Ishikawa (cell line): ENCODE results near the gene ARCN1.

ENCODE experiments used
- CEBPB ChIP-seq: IDR thresholded peaks from 2 replicates; pipeline ENCODE4 v1.6.1; 2012
- CREB1 ChIP-seq: IDR thresholded peaks from 2 replicates; pipeline ENCODE4 v1.6.1; 2012; ENCODE audit warnings: low read depth
- EGR1 ChIP-seq: IDR thresholded peaks from 2 replicates; pipeline ENCODE4 v1.6.1; 2012
- EP300 ChIP-seq: IDR thresholded peaks from 2 replicates; pipeline ENCODE4 v1.6.1; 2012; ENCODE audit warnings: borderline replicate concordance
- FOXM1 ChIP-seq: IDR thresholded peaks from 2 replicates; pipeline ENCODE4 v1.6.1; 2012; ENCODE audit warnings: low read depth, borderline replicate concordance
- MAX ChIP-seq: IDR thresholded peaks from 2 replicates; pipeline ENCODE4 v1.6.1; 2012
- NFIC ChIP-seq: IDR thresholded peaks from 2 replicates; pipeline ENCODE4 v1.6.1; 2012
- RAD21 ChIP-seq: IDR thresholded peaks from 2 replicates; pipeline ENCODE4 v1.6.1; 2012; ENCODE audit warnings: low read depth
- TAF1 ChIP-seq: IDR thresholded peaks from 2 replicates; pipeline ENCODE4 v1.6.1; 2012; ENCODE audit warnings: low read depth, mild to moderate bottlenecking
- TCF12 ChIP-seq: IDR thresholded peaks from 2 replicates; pipeline ENCODE4 v1.6.1; 2012; ENCODE audit warnings: low read depth
- TEAD4 ChIP-seq: IDR thresholded peaks from 2 replicates; pipeline ENCODE4 v1.6.1; 2012
- YY1 ChIP-seq: IDR thresholded peaks from 2 replicates; pipeline ENCODE4 v1.6.1; 2012; ENCODE audit warnings: low read depth
- ZBTB7A ChIP-seq: IDR thresholded peaks from 2 replicates; pipeline ENCODE4 v1.6.1; 2012; ENCODE audit warnings: low read depth
- TF ChIP-seq, protein P1 (sequence below): IDR thresholded peaks from 2 replicates; pipeline ENCODE4 v1.6.1; 2012
- TF ChIP-seq, protein P2 (sequence below): IDR thresholded peaks from 2 replicates; pipeline ENCODE4 v1.6.1; 2012; ENCODE audit warnings: low read depth, mild to moderate bottlenecking

Gene ARCN1

DNA sequence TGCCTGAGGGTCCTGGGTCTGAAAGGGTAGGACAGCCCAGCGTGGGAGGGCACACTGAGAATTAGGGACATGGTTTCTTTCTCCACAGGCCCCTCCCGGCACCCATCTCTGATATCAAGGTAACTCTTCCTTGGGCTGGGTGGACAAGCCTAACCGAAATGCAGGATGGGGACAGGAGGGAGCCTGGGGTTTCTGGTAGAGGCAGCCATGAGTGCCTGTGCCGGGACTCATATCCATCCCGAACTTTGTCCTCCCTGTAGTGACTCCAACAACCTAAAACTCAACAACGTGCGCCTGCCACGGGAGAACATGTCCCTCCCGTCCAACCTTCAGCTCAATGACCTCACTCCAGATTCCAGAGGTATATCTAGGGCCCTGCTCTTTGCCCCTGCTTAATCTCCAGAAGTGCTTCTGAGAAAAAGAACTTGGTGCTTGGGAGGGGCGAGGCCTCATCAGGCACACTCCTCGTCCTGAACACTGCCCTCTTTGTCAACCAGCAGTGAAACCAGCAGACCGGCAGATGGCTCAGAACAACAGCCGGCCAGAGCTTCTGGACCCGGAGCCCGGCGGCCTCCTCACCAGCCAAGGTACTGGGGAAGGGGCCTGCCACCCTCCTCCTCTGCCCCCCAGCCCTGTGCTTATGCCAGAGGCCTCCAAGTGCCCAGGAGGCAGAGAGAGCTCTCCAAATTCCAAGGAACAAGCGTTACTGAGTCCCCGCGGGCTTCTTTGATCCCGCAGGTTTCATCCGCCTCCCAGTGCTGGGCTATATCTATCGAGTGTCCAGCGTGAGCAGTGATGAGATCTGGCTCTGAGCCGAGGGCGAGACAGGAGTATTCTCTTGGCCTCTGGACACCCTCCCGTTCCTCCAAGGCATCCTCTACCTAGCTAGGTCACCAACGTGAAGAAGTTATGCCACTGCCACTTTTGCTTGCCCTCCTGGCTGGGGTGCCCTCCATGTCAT is 38.2 kb upstream of the ARCN1 start:
- TF ChIP-seq ZBTB7A: no peak
- no peak for TF ChIP-seq TCF12
- no peak for TF ChIP-seq CREB1
- TF ChIP-seq TEAD4: no peak
- TF ChIP-seq CEBPB: no peak
- no peak for TF ChIP-seq YY1
- TF ChIP-seq, protein P1, sequence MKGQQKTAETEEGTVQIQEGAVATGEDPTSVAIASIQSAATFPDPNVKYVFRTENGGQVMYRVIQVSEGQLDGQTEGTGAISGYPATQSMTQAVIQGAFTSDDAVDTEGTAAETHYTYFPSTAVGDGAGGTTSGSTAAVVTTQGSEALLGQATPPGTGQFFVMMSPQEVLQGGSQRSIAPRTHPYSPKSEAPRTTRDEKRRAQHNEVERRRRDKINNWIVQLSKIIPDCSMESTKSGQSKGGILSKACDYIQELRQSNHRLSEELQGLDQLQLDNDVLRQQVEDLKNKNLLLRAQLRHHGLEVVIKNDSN: no peak
- TF ChIP-seq FOXM1: no peak
- no peak for TF ChIP-seq TAF1
- TF ChIP-seq EGR1: no peak
- TF ChIP-seq MAX: no peak
- TF ChIP-seq NFIC: no peak
- no peak for TF ChIP-seq EP300
- TF ChIP-seq, protein P2, sequence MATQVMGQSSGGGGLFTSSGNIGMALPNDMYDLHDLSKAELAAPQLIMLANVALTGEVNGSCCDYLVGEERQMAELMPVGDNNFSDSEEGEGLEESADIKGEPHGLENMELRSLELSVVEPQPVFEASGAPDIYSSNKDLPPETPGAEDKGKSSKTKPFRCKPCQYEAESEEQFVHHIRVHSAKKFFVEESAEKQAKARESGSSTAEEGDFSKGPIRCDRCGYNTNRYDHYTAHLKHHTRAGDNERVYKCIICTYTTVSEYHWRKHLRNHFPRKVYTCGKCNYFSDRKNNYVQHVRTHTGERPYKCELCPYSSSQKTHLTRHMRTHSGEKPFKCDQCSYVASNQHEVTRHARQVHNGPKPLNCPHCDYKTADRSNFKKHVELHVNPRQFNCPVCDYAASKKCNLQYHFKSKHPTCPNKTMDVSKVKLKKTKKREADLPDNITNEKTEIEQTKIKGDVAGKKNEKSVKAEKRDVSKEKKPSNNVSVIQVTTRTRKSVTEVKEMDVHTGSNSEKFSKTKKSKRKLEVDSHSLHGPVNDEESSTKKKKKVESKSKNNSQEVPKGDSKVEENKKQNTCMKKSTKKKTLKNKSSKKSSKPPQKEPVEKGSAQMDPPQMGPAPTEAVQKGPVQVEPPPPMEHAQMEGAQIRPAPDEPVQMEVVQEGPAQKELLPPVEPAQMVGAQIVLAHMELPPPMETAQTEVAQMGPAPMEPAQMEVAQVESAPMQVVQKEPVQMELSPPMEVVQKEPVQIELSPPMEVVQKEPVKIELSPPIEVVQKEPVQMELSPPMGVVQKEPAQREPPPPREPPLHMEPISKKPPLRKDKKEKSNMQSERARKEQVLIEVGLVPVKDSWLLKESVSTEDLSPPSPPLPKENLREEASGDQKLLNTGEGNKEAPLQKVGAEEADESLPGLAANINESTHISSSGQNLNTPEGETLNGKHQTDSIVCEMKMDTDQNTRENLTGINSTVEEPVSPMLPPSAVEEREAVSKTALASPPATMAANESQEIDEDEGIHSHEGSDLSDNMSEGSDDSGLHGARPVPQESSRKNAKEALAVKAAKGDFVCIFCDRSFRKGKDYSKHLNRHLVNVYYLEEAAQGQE: no peak
- TF ChIP-seq RAD21: no peak

DNA sequence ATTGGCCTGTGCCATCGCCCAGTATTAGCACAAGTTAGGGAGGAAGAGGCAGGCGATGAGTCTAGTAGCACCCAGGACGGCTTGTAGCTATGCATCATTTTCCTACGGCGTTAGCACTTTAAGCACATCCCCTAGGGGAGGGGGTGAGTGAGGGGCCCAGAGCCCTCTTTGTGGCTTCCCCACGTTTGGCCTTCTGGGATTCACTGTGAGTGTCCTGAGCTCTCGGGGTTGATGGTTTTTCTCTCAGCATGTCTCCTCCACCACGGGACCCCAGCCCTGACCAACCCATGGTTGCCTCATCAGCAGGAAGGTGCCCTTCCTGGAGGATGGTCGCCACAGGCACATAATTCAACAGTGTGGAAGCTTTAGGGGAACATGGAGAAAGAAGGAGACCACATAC is 36.9 kb upstream of the ARCN1 start:
- TF ChIP-seq FOXM1 (no peak), TAF1 (no peak), ZBTB7A (no peak), NFIC (no peak), EGR1 (no peak), EP300 (no peak), YY1 (no peak)

- TF ChIP-seq YY1 (no peak), TEAD4 (no peak), EP300 (no peak), CREB1 (no peak), MAX (no peak), TAF1 (no peak), NFIC (no peak), FOXM1 (no peak), EGR1 (no peak), RAD21 (no peak), ZBTB7A (no peak), TCF12 (no peak), CEBPB (no peak)
- TF ChIP-seq, protein P2: no peak
- TF ChIP-seq, protein P1: no peak
Measured at GRCh38 chr11:118536726-118537125, 35.5 kb upstream of the ARCN1 start.

DNA sequence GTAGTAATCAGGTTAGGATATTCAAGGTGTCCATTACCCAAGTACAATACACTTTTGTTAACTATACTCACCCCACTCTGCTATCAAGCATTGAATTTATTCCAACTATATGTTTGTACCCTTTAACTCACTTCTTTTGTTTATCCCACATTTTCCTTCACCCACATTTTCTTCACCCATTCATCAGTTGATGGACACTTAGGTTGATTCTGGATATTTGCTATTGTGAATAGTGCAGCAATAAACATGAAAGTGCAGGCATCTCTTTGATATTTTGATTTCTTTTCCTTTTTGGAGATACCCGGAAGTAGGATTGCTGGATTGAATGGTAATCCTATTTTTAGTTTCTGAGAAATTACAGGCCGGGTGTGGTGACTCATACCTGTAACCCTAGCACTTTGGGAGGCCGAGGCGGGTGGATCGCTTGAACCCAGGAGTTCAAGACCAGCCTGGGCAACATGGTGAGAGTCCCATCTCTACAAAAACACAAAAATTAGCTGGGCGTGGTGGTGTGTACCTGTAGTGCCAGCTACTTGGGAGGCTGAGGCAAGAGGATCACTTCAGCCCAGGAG is 34.7 kb upstream of the ARCN1 start:
- no peak for TF ChIP-seq CEBPB
- TF ChIP-seq NFIC: no peak
- no peak for TF ChIP-seq YY1
- TF ChIP-seq FOXM1: no peak
- no peak for TF ChIP-seq MAX
- TF ChIP-seq TEAD4: no peak
- TF ChIP-seq EP300: no peak
- TF ChIP-seq, protein P1: no peak
- no peak for TF ChIP-seq EGR1
- TF ChIP-seq TCF12: no peak
- TF ChIP-seq RAD21: no peak
- TF ChIP-seq CREB1: no peak
- TF ChIP-seq, protein P2: no peak
